Gastroesophageal sphincter (tissue), 3 donors: Measurements from ENCODE around the gene PRR36.

Experiments
- POLR2A ChIP-seq, 2 donors: fragments of 450-650 bp; IDR thresholded peaks; one replicate each; pipeline ENCODE4 v1.6.1; 2017; ENCODE audit warnings: antibody characterized with exemption in 2 of 2, mild to moderate bottlenecking in 2 of 2, moderate library complexity in 1 of 2
- POLR2AphosphoS5 ChIP-seq: sonication (generic); formaldehyde crosslinking; IDR thresholded peaks from one replicate; pipeline ENCODE4 v1.6.1; 2017; ENCODE audit warnings: antibody characterized with exemption
- TF ChIP-seq, protein P1 (sequence below), 4 experiments: fragments of 200-600 bp in 2 of 4; fragments of 450-650 bp in 2 of 4; sonication (generic) in 1 of 4; IDR thresholded peaks; one replicate each; pipeline ENCODE4 v1.5.1; 2017 to 2019; ENCODE audit warnings: antibody characterized with exemption in 4 of 4, mild to moderate bottlenecking in 2 of 4, moderate library complexity in 2 of 4

DNA sequence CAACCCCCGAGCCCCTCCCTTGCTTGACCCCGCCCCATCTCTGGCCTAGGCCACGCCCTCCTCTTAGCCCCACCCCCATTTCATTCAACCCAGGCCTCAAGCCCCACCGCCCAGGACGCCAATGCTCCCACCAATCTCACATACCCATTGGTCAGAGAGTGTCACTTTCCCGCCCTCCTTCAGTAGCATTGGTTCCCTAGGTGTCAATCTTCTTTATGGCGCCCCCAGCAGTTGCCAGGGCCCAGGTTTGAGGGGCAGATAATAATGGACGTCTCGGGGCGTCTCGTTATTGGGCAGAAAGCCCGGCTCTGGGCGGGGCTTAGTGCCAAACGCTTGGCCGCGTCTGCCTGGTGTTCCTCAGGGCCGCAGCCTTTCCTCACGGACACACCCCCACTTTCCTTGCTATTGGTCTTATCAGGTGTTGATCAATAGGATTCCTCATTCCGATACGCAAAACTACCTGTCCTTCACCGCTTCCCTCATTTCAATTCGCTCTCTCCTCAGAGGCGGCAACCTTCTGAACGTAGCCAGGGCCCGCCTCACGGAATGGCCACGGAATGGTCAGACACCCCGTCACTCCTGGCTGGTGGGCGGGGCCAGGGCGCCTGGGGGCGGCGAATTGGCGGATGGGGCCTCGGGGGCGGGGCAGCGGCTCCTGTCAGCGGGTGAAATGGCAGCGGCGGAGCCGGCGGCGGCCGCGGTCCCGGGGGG, 44.5 kb downstream of the PRR36 start, which contains the start of gene EVI5L:
- TF ChIP-seq, protein P1, sequence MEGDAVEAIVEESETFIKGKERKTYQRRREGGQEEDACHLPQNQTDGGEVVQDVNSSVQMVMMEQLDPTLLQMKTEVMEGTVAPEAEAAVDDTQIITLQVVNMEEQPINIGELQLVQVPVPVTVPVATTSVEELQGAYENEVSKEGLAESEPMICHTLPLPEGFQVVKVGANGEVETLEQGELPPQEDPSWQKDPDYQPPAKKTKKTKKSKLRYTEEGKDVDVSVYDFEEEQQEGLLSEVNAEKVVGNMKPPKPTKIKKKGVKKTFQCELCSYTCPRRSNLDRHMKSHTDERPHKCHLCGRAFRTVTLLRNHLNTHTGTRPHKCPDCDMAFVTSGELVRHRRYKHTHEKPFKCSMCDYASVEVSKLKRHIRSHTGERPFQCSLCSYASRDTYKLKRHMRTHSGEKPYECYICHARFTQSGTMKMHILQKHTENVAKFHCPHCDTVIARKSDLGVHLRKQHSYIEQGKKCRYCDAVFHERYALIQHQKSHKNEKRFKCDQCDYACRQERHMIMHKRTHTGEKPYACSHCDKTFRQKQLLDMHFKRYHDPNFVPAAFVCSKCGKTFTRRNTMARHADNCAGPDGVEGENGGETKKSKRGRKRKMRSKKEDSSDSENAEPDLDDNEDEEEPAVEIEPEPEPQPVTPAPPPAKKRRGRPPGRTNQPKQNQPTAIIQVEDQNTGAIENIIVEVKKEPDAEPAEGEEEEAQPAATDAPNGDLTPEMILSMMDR (IDR thresholded peaks at IDR 0.05), result no peak
- no peak for TF ChIP-seq POLR2A (IDR thresholded peaks at IDR 0.05)
- peak; percentile 82 for TF ChIP-seq POLR2AphosphoS5
